Panc1 (cell line): Measurements from ENCODE around the gene CAMK2A. TPM values are rescaled to one million over a fixed set of nuclear protein-coding genes. Genes with fewer than 3 reads are reported as not detected.

ENCODE experiments used
- ATAC-seq: fragments of 200-7000 bp; cut with Tn5 transposase; 2 replicates; pipeline ENCODE4 v1.9.1; 2020; ENCODE audit warnings: mild to moderate bottlenecking, moderate library complexity
- BruUV-seq: library from RNA; stranded (reverse); fragments of 400-500 nt; replicated peaks from 2 replicates; lab custom pipeline; 2021; lab: Mats Ljungman, UMichigan
- CTCF ChIA-PET: fragments of 300-600 bp; sonication (Branson Sonifier 250); formaldehyde crosslinking; loops from one replicate; lab custom pipeline; 2022; ENCODE audit warnings: antibody characterized with exemption; lab: Charles Lee
- POLR2A ChIA-PET: fragments of 300-600 bp; sonication (Branson Sonifier 250); formaldehyde crosslinking; loops from one replicate; lab custom pipeline; 2022; ENCODE audit warnings: antibody characterized with exemption; lab: Charles Lee
- DNase-seq: peaks from one replicate; pipeline ENCODE4 v3.0.0-alpha.2; 2010; ENCODE audit warnings: low read depth, low spot score
- H3K27ac ChIP-seq: 2 replicates; pipeline ENCODE4 v1.5.1; 2011; ENCODE audit warnings: mild to moderate bottlenecking, low read length, inconsistent platforms
- H3K27me3 ChIP-seq: fragments of 200-500 bp; sonication (Bioruptor generic); 2 replicates; pipeline ENCODE4 v1.6.0; 2014; ENCODE audit warnings: low read length, inconsistent platforms; ENCODE audit not compliant: control insufficient read depth, insufficient read depth
- H3K36me3 ChIP-seq: fragments of 200-500 bp; sonication (Bioruptor generic); 2 replicates; pipeline ENCODE4 v1.5.1; 2014; ENCODE audit warnings: inconsistent platforms, mild to moderate bottlenecking, low read length, moderate library complexity; ENCODE audit not compliant: control insufficient read depth, insufficient read depth
- H3K4me1 ChIP-seq: 2 replicates; pipeline ENCODE4 v1.5.1; 2011; ENCODE audit warnings: inconsistent platforms, mild to moderate bottlenecking, low read length, moderate library complexity; ENCODE audit not compliant: control insufficient read depth, insufficient read depth
- H3K4me3 ChIP-seq, 2 experiments: 2 replicates each; pipeline ENCODE4 v1.5.1; 2011 to 2012; ENCODE audit warnings: low read depth in 2 of 2, low read length in 2 of 2, mild to moderate bottlenecking in 2 of 2, inconsistent platforms in 1 of 2, moderate library complexity in 1 of 2
- H3K9me3 ChIP-seq: fragments of 200-500 bp; sonication (Bioruptor generic); 2 replicates; pipeline ENCODE4 v1.5.1; 2014; ENCODE audit warnings: low read depth, mild to moderate bottlenecking, inconsistent platforms, low read length, moderate library complexity; ENCODE audit not compliant: control insufficient read depth, insufficient read depth
- CTCF ChIP-seq: fragments of 450-650 bp; IDR thresholded peaks from 2 replicates; pipeline ENCODE4 v1.5.1; 2017; ENCODE audit warnings: mild to moderate bottlenecking
- POLR2AphosphoS5 ChIP-seq: IDR thresholded peaks from 2 replicates; pipeline ENCODE4 v1.6.1; 2012; ENCODE audit warnings: mild to moderate bottlenecking, low read depth, low read length, moderate library complexity
- REST ChIP-seq, 2 experiments: IDR thresholded peaks; 2 replicates each; pipeline ENCODE4 v1.6.1; 2011 to 2012; ENCODE audit warnings: low read depth in 2 of 2, control low read depth in 1 of 2, low read length in 1 of 2, mild to moderate bottlenecking in 1 of 2, moderate library complexity in 1 of 2; ENCODE audit not compliant: insufficient read depth in 1 of 2
- SIN3A ChIP-seq: IDR thresholded peaks from 2 replicates; pipeline ENCODE4 v1.6.1; 2012; ENCODE audit warnings: low read depth, mild to moderate bottlenecking, low read length, moderate library complexity, borderline replicate concordance; ENCODE audit not compliant: insufficient read depth
- TCF7L2 ChIP-seq: IDR thresholded peaks from 2 replicates; pipeline ENCODE4 v1.6.1; 2011; ENCODE audit warnings: mild to moderate bottlenecking, low read depth, low read length, inconsistent platforms
- in situ Hi-C: cut with HindIII; loops from 2 replicates; pipeline ENCODE4 v1.10.0; 2016; ENCODE audit warnings: low sequenced_read_pairs, low pct_unique_long_range_greater_than_20kb
- intact Hi-C: fragments of 100-400 bp; cut with micrococcal nuclease; formaldehyde crosslinking; loops from one replicate; pipeline ENCODE4 v1.10.0; 2022; ENCODE audit not compliant: unreplicated experiment
- total RNA-seq: library from RNA; stranded (reverse); gene quantifications from one replicate; pipeline ENCODE4 v1.2.1, GENCODE V29; 2021; ENCODE audit not compliant: unreplicated experiment

Gene CAMK2A
- total RNA-seq, 1 experiment from 2014 or later, result 0.51 TPM

GRCh38 chr5:150243590-150243989, 46.0 kb downstream of the CAMK2A start:
- Histone ChIP-seq H3K36me3 (no peaks in the 10 kb centered on the region), H3K27ac (no peak overlapping the region), H3K9me3 (no peaks in the 10 kb centered on the region), H3K27me3 (no peaks in the 10 kb centered on the region), H3K4me1 (no peaks in the 10 kb centered on the region), H3K4me3 (no peak overlapping the region)
- no TSS peak for BruUV-seq
- intact Hi-C loops (no loop called here), in situ Hi-C loops (no loop called here)
- ChIA-PET CTCF (no interaction called here), POLR2A (no interaction called here)
- no peak for TF ChIP-seq SIN3A
- no peak for TF ChIP-seq POLR2AphosphoS5
- TF ChIP-seq CTCF, result no peak
- TF ChIP-seq REST (IDR thresholded peaks at IDR 0.05; ENCODE audit: insufficient read depth in 1 of 2, low read depth in 2 of 2, low read length in 1 of 2), result no peak
- TF ChIP-seq TCF7L2, result no peak
- no peak for DNase-seq
- ATAC-seq, result no peak

GRCh38 chr5:150242251-150242894, 47.2 kb downstream of the CAMK2A start:
- Histone ChIP-seq H3K27ac (no peak overlapping the region), H3K4me1 (no peaks in the 10 kb centered on the region), H3K36me3 (no peaks in the 10 kb centered on the region), H3K27me3 (no peaks in the 10 kb centered on the region), H3K9me3 (no peaks in the 10 kb centered on the region), H3K4me3 (no peak overlapping the region)
- no peak for DNase-seq
- TF ChIP-seq REST (IDR thresholded peaks at IDR 0.05; ENCODE audit: insufficient read depth in 1 of 2, low read depth in 2 of 2, low read length in 1 of 2) (no peak), CTCF (no peak), TCF7L2 (no peak), SIN3A (no peak), POLR2AphosphoS5 (no peak)
- in situ Hi-C loops (no loop called here), intact Hi-C loops (no loop called here)
- BruUV-seq, result no TSS peak
- POLR2A ChIA-PET, result interaction anchor here (0.6 kb wide), 1 partner anchor 1496 kb away, joined by 9 read pairs; no protein-coding TSS in a partner anchor
- CTCF ChIA-PET, result no interaction called here
- ATAC-seq, result no peak
